ENCODE measurements around the gene NOL11.

NOL11 gene

DNA sequence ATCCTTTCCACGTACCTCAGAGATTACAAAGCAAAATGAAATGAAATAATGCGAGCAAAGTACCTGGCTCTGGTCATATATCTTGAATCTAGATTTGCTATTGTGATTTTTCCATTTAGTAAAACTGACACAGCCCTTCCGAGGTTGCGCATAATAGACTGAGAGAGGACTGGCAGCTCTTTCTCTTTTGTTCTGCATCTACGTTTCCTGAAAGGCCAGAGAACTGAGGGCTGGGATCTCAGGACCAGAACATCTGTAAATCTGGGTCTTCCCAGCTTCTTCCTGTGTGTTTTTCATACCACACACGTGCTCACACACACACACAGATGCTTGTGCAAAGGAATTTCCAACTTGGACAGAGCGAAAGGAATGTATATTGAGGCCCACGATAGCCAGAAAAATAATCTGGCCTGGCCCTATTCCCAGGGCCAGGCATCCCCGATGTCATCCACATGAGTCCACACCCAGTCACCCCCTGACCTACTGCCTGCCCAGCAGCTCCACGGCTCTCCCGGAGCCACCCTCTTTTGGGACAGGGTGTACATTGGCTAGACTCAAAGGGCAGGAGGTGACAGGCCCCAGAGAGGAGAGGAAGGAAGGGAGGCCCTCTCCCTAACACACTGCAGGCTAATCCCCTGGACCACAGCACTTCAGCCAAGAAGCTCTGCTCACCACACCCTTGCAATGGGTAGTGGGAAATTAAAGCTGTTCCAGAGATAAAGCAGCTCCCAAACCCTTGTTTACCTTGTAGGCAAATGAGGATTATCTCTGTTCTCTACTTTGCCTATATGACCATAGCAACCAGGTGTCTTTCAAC is 41.8 kb downstream of the NOL11 start:
- peaks cover 5% of the 10 kb centered on the region for H3K4me1 Mint-ChIP-seq
- H3K4me3 Mint-ChIP-seq, result no peak overlapping the region
- H3K36me3 Mint-ChIP-seq, result peaks cover 5% of the 10 kb centered on the region
- H3K27me3 Mint-ChIP-seq, result no peaks in the 10 kb centered on the region
- no peak overlapping the region for H3K27ac Mint-ChIP-seq
- H3K9me3 Mint-ChIP-seq, result no peaks in the 10 kb centered on the region

DNA sequence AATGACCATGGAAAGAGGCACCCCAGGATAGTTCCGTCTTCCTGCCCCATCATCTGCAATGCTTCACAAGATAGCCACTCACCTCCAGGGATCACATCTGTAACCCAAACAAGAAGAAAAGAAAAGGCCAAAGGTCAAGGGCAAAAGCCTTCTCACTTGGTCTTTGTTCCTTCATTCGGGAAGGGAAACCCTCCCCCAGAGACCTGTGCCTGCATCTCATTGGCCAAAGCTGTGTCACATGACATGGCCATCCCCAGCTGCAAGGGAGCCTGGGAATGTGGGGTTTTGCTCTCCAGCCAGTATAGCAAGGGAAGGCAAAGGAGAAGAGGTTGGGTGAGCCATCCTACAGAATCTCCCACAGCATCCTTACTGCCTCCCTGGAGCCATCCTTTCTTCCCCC is 47.9 kb downstream of the NOL11 start:
- H3K36me3 Mint-ChIP-seq, result no peaks in the 10 kb centered on the region
- H3K4me1 Mint-ChIP-seq, result no peaks in the 10 kb centered on the region
- no peaks in the 10 kb centered on the region for H3K27me3 Mint-ChIP-seq
- no peaks in the 10 kb centered on the region for H3K9me3 Mint-ChIP-seq
- H3K27ac Mint-ChIP-seq, result no peak overlapping the region
- no peak overlapping the region for H3K4me3 Mint-ChIP-seq

DNA sequence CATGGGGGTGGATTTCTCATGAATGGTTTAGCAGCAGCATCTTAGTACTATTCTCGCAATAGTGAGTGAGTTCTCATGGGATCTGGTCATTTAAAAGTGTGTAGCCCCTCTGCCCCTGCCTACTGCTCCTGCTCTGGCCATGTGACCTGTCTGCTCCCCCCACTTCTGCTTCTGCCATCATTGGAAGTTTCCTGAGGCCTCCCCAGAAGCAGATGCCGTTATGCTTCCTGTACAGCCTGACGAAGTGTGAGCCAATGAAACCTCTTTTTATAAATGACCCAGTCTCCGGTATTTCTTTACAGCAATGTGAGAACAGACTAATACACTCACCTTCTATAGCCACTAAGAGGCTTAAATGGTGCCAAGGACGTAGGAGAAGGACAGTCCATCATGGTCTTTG is 51.5 kb downstream of the NOL11 start:
- Mint-ChIP-seq H3K36me3 (no peaks in the 10 kb centered on the region), H3K9me3 (no peaks in the 10 kb centered on the region), H3K4me1 (no peaks in the 10 kb centered on the region), H3K4me3 (no peak overlapping the region), H3K27ac (no peak overlapping the region), H3K27me3 (no peaks in the 10 kb centered on the region)

DNA sequence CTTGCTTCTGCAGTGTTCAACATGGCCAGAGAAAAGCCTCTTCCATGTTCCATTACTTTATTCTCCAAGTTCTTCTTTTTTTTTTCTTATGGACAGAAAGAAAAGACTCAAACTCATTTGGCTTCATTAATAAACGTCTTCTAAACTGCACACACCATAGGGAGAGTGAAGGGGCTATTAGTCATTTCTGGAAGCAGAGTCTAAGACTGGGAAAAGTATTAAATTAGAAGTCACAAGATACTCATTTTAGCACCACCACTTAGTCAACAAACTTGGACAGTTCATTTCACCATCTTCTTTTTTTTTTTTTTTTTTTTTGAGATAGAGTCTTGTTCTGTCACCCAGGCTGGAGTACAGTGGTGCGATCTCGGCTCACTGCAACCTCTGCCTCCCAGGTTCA is 52.8 kb downstream of the NOL11 start:
- Mint-ChIP-seq H3K27me3 (no peaks in the 10 kb centered on the region), H3K4me1 (no peaks in the 10 kb centered on the region), H3K4me3 (no peak overlapping the region), H3K36me3 (no peaks in the 10 kb centered on the region), H3K9me3 (no peaks in the 10 kb centered on the region), H3K27ac (no peak overlapping the region)

DNA sequence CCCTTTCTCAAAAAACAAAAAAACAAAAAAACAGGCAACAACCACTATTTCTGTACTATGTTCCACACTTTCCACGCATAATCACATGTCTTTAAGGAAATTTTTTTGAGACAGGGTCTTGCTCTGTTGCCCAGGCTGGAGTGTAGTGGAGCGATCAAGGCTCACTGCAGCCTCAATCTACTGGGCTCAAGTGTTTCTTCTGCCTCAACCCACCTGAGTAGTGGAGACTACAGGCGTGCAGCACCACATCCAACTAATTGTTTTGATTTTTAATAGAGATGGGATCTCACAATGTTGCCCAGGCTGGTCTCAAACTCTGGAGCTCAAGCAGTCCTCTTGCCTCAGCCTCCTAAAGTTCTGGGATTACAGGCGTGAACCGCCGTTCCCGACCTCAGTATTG is 54.9 kb downstream of the NOL11 start:
- no peaks in the 10 kb centered on the region for H3K9me3 Mint-ChIP-seq
- H3K36me3 Mint-ChIP-seq, result no peaks in the 10 kb centered on the region
- no peaks in the 10 kb centered on the region for H3K4me1 Mint-ChIP-seq
- H3K27ac Mint-ChIP-seq, result no peak overlapping the region
- H3K4me3 Mint-ChIP-seq, result no peak overlapping the region
- no peaks in the 10 kb centered on the region for H3K27me3 Mint-ChIP-seq

DNA sequence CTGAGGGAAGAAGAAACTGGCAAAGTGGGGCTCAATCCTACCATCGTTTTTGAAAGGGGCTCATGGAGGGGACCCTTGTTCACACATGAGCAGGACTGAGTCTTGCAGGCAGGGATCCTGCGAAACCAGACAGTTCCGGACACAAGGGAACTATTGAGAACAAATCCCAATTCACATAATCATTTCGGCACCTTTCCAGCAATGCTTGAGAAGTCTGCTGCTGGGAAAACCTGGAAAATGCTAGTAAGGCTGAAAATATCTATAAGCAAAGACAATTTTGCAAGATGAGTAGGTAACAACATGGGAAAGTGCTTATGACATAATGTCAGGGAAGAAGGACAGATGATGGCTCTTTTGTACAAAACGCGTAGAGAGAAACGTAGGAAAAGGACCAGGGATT is 55.5 kb downstream of the NOL11 start:
- Mint-ChIP-seq H3K27ac (no peak overlapping the region), H3K4me1 (no peaks in the 10 kb centered on the region), H3K27me3 (no peaks in the 10 kb centered on the region), H3K36me3 (no peaks in the 10 kb centered on the region), H3K4me3 (no peak overlapping the region), H3K9me3 (no peaks in the 10 kb centered on the region)

DNA sequence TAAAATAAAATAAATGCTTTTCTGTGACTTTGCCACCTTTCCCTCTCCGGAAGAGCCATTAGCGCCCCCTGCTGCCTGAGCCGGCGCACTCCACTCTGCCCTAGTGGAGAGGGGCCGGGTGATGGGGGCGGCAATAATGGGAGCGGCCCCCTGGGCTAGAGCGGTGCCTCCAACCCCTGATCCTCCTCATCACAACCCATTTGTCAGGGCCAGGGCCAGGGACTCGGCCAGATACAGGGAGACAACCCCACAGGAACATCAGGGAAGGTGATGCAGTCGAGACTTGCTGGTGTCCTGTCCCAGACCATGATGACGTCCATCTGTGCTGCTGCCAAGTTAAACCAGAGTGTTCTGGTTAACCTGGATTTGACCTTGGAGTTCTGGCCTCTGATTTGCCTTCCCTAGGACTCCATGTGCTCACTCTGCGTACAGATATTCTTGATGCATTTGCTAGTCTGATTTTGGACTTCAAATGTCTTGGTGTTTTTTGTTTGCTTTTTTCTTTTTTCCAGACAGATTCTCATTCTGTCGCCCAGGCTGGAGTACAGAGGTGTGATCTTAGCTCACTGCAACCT is 61.4 kb downstream of the NOL11 start:
- H3K9me3 Mint-ChIP-seq, result no peaks in the 10 kb centered on the region
- H3K4me1 Mint-ChIP-seq, result no peaks in the 10 kb centered on the region
- no peaks in the 10 kb centered on the region for H3K27me3 Mint-ChIP-seq
- no peak overlapping the region for H3K4me3 Mint-ChIP-seq
- H3K36me3 Mint-ChIP-seq, result no peaks in the 10 kb centered on the region
- H3K27ac Mint-ChIP-seq, result no peak overlapping the region

DNA sequence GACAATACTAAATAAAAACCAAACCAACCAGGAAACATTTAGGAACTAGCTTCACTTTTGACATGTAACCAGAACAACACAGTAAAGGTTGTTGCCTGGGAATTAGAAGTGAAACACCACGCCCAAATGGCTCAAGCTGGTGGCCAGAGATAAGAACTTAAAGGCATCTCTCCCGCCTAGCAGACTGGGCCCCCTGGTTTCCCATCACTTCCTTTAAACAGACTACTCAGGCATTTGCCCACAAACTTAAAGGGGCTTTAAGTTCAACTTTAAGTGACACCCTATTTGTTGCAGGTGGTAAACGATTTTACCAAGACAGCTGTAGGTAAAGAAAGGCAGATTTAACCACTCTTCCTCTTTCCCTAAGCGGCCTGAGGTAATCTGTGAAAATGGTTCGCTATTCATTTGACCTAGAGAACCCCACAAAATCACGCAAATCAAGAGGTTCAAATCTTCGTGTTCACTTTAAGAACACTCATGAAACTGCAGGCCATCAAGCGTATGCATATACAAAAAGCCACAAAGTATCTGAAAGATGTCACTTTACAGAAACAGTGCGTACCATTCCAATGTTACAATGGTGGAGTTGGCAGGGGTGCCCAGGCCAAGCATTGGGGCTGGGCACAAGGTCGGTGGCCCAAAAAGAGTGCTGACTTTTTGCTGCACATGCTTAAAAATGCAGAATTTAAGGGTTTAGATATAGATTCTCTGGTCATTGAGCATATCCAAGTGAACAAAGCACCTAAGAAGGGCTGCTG is 66.8 kb downstream of the NOL11 start:
- Mint-ChIP-seq H3K4me1 (no peaks in the 10 kb centered on the region), H3K27me3 (peaks cover 1% of the 10 kb centered on the region), H3K36me3 (no peaks in the 10 kb centered on the region), H3K4me3 (no peak overlapping the region), H3K9me3 (no peaks in the 10 kb centered on the region), H3K27ac (no peak overlapping the region)

DNA sequence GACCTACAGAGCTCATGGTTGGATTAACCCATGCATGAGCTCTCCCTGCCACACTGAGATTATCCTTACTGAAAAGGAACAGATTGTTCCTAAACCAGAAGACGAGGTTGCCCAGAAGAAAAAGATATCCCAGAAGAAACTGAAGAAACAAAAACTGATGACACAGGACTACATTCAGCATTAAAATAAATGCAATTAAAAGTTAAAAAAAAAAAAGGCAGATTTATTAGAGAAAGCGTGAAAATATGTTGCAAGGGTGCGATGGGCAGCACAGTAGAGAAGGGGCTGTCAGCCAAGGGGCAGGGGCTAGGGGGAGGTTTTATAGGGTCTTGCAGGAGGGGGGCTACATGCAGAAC is 67.4 kb downstream of the NOL11 start:
- H3K4me1 Mint-ChIP-seq, result no peaks in the 10 kb centered on the region
- H3K9me3 Mint-ChIP-seq, result no peaks in the 10 kb centered on the region
- H3K4me3 Mint-ChIP-seq, result no peak overlapping the region
- no peak overlapping the region for H3K27ac Mint-ChIP-seq
- H3K36me3 Mint-ChIP-seq, result no peaks in the 10 kb centered on the region
- H3K27me3 Mint-ChIP-seq, result peaks cover 1% of the 10 kb centered on the region

DNA sequence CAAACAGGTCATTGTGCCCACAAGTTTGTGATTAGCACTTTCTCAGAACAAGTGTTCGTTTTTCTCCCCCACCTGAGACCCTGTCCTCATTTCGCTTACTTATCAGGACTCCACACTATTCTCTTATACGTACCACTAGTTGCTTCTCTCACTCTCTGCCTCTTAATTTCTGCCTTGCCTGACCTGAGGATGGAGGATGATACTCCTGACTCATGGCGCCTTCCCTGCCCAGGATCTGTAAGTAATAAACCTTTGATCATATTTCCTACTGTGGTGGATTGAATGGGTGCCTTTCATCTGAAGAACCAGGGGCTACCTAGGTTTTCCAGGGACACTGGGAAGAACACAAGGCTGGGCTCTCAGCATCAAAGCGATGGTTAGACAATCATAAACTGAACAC is 67.8 kb downstream of the NOL11 start:
- Mint-ChIP-seq H3K4me1 (no peaks in the 10 kb centered on the region), H3K4me3 (no peak overlapping the region), H3K36me3 (no peaks in the 10 kb centered on the region), H3K27me3 (peaks cover 1% of the 10 kb centered on the region), H3K9me3 (no peaks in the 10 kb centered on the region), H3K27ac (no peak overlapping the region)
